Measurements from ENCODE around the gene NEDD4.

Gene NEDD4

DNA sequence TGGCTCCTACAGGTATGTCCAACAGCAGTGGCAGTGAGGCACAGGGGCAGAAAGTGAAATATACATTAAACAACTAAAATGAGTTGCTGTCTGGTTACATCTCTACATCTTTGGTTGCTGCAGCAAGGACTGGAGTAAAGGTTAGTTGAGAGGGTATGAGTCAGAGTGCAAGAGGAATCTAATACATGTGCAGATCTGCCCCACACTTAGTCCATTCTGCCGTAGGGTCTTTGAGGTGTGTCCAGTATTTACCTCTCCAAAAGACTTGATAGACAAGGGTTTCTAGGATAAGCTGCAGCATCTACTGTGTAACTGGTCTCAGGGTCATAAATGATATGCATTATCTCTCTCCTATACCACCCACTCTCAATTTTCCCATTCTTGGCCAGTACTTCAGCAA, 6.2 kb upstream of the NEDD4 start (continued):
- TF ChIP-seq HOXA7 (CRISPR knock-in tag; IDR thresholded peaks at IDR 0.05; ENCODE audit: borderline replicate concordance) = no peak

DNA sequence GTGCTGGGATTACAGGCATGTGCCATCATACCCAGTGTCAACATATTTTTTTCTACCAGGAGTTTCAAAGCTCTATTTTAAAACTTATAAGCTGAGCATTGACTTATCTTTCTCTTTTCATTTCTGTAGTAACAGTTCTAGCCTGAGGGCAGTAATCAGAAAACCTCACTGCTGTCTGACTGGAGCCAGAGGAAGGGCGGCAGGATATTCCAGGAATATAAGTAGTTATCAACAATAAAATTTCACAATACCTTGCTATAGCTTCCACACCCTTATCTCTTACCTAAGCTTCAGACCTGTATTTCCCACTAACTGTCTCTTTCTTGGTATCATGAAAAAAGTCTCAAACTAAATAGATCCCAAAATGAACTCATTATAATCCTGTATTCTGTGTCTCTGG, 5.1 kb upstream of the NEDD4 start:
- Histone ChIP-seq H3K36me3 (ENCODE audit: control insufficient read depth in 2 of 2, insufficient read depth in 1 of 2, low read length in 2 of 2) (no peaks in the 10 kb centered on the region), H3K9me3 (ENCODE audit: control insufficient read depth, insufficient read depth, low read depth, low read length) (no peaks in the 10 kb centered on the region), H3K27ac (ENCODE audit: extremely low read depth, low read depth, low read length) (no peak overlapping the region), H3K4me3 (ENCODE audit: low read depth, low read length) (no peak overlapping the region), H3K4me1 (ENCODE audit: control insufficient read depth, insufficient read depth, low read length) (no peaks in the 10 kb centered on the region)
- ChIA-PET POLR2A (no interaction called here), CTCF (interaction anchor here (0.6 to 0.7 kb wide), 2 partner anchors 8 to 24 kb away, joined by 3 read pairs; no protein-coding TSS in a partner anchor)
- TF ChIP-seq ZNF391 (tag by site-specific recombination; IDR thresholded peaks at IDR 0.05; ENCODE audit: borderline replicate concordance, low read depth) = no peak
- no peak for TF ChIP-seq YY2 (tag by site-specific recombination; IDR thresholded peaks at IDR 0.05)
- no peak for TF ChIP-seq BCL11B (tag by site-specific recombination; IDR thresholded peaks at IDR 0.05; ENCODE audit: low read depth)

DNA sequence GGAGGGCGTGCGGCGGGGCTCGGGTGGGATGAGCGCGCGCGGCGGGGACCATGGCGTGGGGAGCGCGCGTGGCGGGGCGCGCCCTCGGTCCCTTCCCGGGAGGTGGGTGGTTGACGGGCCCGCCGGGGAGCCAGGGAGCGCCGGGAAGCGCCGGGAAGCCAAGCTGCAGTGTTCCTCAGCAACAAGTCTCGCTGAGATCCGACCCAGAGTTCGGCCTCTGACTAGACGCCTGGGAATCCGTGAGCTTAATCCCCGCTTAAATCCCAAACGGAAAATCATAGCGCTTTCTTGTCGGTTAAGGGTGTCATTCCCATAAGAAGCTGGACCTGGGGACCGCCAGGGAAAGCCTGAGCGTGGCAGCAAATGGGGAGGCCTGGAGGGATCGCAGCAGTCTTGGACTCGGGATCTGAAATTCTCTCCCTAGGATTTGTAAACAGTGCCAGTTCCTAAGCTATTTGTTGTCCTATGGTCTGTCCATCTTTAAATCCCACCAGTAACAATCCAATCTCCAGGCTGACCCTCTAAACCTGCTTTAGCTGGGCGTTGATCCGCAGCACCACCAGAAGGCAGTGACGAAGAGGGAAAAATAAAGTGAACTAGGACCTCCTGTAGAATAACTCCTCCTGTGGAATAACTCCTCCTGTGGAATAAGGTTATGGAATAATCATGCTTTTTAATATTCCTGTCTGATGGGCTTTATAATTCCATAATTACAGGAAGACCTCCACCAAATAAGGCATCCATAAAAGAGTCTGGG, 570 bp upstream of the NEDD4 start:
- peaks cover 8% of the 10 kb centered on the region; the same call in 1 of the 2 replicates for H3K4me1 ChIP-seq (ENCODE audit: control insufficient read depth, insufficient read depth, low read length)
- H3K4me3 ChIP-seq (ENCODE audit: low read depth, low read length) = peak overlapping the region; percentile 82
- no peaks in the 10 kb centered on the region for H3K36me3 ChIP-seq (ENCODE audit: control insufficient read depth in 2 of 2, insufficient read depth in 1 of 2, low read length in 2 of 2)
- CTCF ChIA-PET = interaction anchor here (0.6 to 1.7 kb wide), 6 partner anchors 25 to 74 kb away, joined by 3 to 8 read pairs (median 3); no protein-coding TSS in a partner anchor
- TF ChIP-seq ZNF701 (tag by site-specific recombination; IDR thresholded peaks at IDR 0.05) = no peak
- TF ChIP-seq, protein P1, sequence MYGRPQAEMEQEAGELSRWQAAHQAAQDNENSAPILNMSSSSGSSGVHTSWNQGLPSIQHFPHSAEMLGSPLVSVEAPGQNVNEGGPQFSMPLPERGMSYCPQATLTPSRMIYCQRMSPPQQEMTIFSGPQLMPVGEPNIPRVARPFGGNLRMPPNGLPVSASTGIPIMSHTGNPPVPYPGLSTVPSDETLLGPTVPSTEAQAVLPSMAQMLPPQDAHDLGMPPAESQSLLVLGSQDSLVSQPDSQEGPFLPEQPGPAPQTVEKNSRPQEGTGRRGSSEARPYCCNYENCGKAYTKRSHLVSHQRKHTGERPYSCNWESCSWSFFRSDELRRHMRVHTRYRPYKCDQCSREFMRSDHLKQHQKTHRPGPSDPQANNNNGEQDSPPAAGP (tag by site-specific recombination; IDR thresholded peaks at IDR 0.05) = no peak
- peak; percentile 10; the same call in 1 of the 2 replicates for TF ChIP-seq ZNF600 (tag by site-specific recombination; IDR thresholded peaks at IDR 0.05)
- no peak for TF ChIP-seq ZNF311 (tag by site-specific recombination; IDR thresholded peaks at IDR 0.05; ENCODE audit: borderline replicate concordance)
- 0 out of 2 replicates have a peak, but pooled peaks have one; percentile 5 for TF ChIP-seq ZNF76 (tag by site-specific recombination; IDR thresholded peaks at IDR 0.05; ENCODE audit: borderline replicate concordance, low read depth)
- TF ChIP-seq ZBTB48 (tag by site-specific recombination; IDR thresholded peaks at IDR 0.05) = 0 out of 2 replicates have a peak, but pooled peaks have one; percentile 14
- 0 out of 2 replicates have a peak, but pooled peaks have one; percentile 42 for TF ChIP-seq MZF1 (tag by site-specific recombination; IDR thresholded peaks at IDR 0.05; ENCODE audit: borderline replicate concordance)
- TF ChIP-seq, protein P2, sequence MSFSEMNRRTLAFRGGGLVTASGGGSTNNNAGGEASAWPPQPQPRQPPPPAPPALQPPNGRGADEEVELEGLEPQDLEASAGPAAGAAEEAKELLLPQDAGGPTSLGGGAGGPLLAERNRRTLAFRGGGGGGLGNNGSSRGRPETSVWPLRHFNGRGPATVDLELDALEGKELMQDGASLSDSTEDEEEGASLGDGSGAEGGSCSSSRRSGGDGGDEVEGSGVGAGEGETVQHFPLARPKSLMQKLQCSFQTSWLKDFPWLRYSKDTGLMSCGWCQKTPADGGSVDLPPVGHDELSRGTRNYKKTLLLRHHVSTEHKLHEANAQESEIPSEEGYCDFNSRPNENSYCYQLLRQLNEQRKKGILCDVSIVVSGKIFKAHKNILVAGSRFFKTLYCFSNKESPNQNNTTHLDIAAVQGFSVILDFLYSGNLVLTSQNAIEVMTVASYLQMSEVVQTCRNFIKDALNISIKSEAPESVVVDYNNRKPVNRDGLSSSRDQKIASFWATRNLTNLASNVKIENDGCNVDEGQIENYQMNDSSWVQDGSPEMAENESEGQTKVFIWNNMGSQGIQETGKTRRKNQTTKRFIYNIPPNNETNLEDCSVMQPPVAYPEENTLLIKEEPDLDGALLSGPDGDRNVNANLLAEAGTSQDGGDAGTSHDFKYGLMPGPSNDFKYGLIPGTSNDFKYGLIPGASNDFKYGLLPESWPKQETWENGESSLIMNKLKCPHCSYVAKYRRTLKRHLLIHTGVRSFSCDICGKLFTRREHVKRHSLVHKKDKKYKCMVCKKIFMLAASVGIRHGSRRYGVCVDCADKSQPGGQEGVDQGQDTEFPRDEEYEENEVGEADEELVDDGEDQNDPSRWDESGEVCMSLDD (tag by site-specific recombination; IDR thresholded peaks at IDR 0.05) = no peak
- TF ChIP-seq ZNF350 (tag by site-specific recombination; IDR thresholded peaks at IDR 0.05) = no peak
- TF ChIP-seq ZNF335 (tag by site-specific recombination; conservative IDR thresholded peaks at IDR 0.05) = peak; percentile 52
- peak; percentile 48 for TF ChIP-seq IKZF3 (tag by site-specific recombination; IDR thresholded peaks at IDR 0.05)
- TF ChIP-seq ZBTB8A (tag by site-specific recombination; IDR thresholded peaks at IDR 0.05) = no peak
- TF ChIP-seq SCRT2 (tag by site-specific recombination; IDR thresholded peaks at IDR 0.05) = peak; percentile 93
- peak; percentile 28 for TF ChIP-seq ZBTB20 (tag by site-specific recombination; IDR thresholded peaks at IDR 0.05)
- POLR2A ChIA-PET = interaction anchor here (0.6 to 1.6 kb wide), 4 partner anchors 16 to 49 kb away, joined by 3 to 4 read pairs (median 4); no protein-coding TSS in a partner anchor
- H3K27ac ChIP-seq (ENCODE audit: extremely low read depth, low read depth, low read length) = peak overlapping the region; percentile 84
- no peaks in the 10 kb centered on the region for H3K9me3 ChIP-seq (ENCODE audit: control insufficient read depth, insufficient read depth, low read depth, low read length)
